Measurements from ENCODE around the gene CDC20B.

The CDC20B gene, protein sequence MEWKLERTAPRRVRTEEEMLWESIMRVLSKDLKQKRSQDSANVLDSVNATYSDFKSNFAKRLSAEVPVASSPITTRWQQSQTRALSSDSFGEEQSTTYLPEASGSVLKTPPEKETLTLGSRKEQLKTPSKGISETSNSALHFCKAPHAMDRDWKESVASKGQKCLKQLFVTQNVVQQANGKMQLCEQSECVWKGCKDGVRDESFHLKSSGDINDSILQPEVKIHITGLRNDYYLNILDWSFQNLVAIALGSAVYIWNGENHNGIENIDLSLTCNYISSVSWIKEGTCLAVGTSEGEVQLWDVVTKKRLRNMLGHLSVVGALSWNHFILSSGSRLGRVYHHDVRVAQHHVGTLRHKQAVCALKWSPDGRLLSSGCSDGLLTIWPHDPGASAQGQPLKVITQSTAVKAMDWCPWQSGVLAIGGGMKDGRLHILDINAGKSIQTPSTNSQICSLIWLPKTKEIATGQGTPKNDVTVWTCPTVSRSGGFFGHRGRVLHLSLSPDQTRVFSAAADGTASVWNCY

GRCh38 chr5:55172937-55173686 lies at the start of gene CDC20B:
Gene CDC20B (minus strand): TSS chr5:55173177. CDS start chr5:55173000, 177 bp downstream.
- TF ChIP-seq, protein P1, sequence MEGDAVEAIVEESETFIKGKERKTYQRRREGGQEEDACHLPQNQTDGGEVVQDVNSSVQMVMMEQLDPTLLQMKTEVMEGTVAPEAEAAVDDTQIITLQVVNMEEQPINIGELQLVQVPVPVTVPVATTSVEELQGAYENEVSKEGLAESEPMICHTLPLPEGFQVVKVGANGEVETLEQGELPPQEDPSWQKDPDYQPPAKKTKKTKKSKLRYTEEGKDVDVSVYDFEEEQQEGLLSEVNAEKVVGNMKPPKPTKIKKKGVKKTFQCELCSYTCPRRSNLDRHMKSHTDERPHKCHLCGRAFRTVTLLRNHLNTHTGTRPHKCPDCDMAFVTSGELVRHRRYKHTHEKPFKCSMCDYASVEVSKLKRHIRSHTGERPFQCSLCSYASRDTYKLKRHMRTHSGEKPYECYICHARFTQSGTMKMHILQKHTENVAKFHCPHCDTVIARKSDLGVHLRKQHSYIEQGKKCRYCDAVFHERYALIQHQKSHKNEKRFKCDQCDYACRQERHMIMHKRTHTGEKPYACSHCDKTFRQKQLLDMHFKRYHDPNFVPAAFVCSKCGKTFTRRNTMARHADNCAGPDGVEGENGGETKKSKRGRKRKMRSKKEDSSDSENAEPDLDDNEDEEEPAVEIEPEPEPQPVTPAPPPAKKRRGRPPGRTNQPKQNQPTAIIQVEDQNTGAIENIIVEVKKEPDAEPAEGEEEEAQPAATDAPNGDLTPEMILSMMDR (IDR thresholded peaks at IDR 0.05): no peak

GRCh38 chr5:55222092-55222984 lies 49.4 kb upstream of the CDC20B start:
- TF ChIP-seq, protein P1 (IDR thresholded peaks at IDR 0.05): no peak

DNA sequence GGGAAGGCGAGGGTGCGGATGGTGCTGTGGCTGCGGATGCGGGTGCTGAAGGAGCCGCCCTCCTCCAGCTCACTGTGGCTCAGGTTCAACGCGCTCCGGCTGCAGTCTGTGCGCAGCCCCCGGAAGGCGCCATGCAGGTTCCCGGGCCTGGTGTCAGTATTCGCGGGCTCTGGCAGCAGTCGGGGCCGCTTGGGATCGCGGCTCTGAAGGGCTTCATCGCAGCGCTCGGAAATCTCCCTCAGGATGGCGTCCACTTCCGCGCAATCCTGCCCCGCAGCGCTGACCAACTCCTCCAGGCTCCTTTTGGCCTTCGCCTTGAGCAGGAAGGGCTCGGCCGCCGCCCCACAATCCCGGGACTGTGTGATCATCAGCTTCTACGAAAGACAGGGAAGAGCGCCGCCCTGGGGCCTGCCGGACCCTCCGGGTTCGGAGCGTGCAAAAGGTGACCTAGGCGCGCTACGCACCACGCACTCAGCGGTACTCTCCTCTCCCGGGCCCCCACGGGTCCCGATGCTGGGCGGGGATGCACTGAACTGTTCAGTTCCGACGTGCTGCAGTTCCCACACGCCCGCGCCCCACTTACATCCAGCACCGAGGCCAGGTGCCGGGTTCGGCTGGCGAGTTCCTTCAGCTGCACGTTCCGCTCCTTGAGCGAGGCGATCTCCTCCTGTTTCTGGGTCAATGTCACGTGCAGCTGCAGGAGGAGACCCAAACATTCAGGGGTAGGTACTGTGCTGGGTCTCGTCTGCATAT lies 47.6 kb upstream of the CDC20B start:
- TF ChIP-seq, protein P1 (IDR thresholded peaks at IDR 0.05): no peak

DNA sequence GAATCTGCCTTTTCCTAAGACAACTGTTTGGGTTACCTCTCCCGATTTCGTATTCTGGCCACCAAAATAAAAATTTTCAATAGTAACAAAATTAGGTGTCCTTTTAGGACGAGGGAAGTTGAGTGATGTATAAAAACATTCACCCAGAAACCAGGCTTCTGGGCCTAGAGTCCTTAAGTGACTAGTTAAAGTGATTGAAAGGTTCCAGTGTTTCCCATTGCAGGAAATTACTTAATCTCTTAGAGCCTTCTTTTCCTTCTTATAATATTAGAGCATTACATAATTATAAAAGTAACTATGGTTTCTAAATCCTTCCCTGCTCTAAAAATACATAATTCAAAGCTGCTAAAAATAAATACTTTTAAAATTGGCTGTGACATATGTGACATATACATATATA lies 46.8 kb upstream of the CDC20B start:
- TF ChIP-seq, protein P1 (IDR thresholded peaks at IDR 0.05): no peak

DNA sequence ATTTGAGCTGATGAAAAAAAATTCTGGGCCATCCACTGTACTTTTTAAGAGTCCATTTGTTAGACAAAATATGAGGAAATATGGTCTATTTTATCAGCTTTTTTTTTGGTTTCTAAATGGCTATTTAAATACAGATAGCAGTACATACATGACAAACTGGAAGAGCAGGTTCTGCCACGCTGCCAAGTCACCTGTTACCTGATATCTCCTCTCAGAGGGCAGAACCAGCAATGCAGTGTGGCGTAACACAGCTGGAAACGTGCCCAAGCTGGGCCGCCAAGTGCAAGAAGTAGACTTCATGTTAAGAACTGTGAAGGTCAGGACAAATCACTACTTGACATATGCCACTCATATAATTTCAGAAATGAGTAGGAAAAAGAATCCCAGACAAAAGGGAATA lies 46.0 kb upstream of the CDC20B start:
- TF ChIP-seq, protein P1 (IDR thresholded peaks at IDR 0.05): no peak

GRCh38 chr5:55211184-55211874 lies 38.4 kb upstream of the CDC20B start:
- TF ChIP-seq, protein P1 (IDR thresholded peaks at IDR 0.05): no peak
